Measurements from ENCODE around the gene TFEB. TPM values are rescaled to one million over a fixed set of nuclear protein-coding genes. Genes with fewer than 3 reads are reported as not detected.

The TFEB gene
- polyA plus RNA-seq, 1 donor (not counting 4 experiments of a cell fraction or from before 2014, with no cell fraction given) = 4.3 TPM

DNA sequence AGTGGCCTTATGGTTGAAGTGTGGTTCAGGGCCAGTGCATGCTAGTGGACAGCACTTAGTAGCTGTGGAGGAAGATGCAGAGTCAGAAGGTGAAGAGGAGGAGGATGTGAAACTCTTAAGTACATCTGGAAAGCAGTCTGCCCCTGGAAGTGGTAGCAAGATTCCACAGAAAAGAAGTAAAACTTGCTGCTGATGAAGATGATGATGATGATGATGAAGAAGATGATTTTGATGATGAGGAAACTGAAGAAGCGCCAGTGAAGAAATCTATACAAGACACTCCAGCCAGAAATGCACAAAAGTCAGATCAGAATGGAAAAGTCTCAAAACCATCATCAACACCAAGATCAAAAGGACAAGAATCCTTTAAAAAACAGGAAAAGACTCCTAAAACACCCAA lies 68.2 kb downstream of the TFEB start:
- Histone ChIP-seq H3K27me3 (ENCODE audit: control insufficient read depth, extremely low read depth, insufficient read depth, low read length) (peaks cover 33% of the 10 kb centered on the region), H3K27ac (ENCODE audit: control insufficient read depth, insufficient read depth, low read length) (no peak overlapping the region)

DNA sequence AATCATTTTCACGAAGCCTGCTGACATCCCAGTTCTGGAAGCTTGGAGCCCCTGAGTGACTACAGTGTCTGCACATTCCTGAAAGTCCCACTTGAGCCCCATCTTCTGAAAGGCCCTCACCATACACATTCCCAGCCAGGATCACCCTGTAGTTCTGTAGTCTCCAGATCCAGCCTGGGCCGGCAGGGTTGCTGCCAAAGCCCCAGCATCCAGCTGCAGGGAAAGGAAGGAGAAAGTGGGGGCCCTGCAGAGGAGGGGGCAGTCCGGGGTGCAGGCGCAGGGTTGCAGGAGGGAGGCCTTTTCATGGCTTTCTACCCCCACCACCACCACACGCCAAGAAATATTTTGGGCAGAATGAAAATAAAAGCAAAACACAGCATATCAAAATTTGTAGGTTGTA lies 71.1 kb downstream of the TFEB start:
- Histone ChIP-seq H3K36me3 (ENCODE audit: control insufficient read depth in 2 of 2, extremely low read depth in 1 of 2, insufficient read depth in 2 of 2, low read length in 2 of 2) (no peaks in the 10 kb centered on the region), H2AFZ (ENCODE audit: control insufficient read depth, low read length) (no peak overlapping the region), H3K9me1 (ENCODE audit: control insufficient read depth, extremely low read depth, insufficient read depth, low read length) (no peaks in the 10 kb centered on the region), H3K9me3 (ENCODE audit: control insufficient read depth, low read depth, low read length) (no peaks in the 10 kb centered on the region), H4K20me1 (ENCODE audit: control insufficient read depth, extremely low read depth, insufficient read depth, low read length) (no peaks in the 10 kb centered on the region), H3K4me2 (ENCODE audit: control insufficient read depth, extremely low read depth, insufficient read depth, low read depth, low read length) (no peak overlapping the region), H3K9ac (ENCODE audit: control insufficient read depth, extremely low read depth, insufficient read depth, low read length) (no peak overlapping the region), H3K4me1 (ENCODE audit: control insufficient read depth, extremely low read depth, insufficient read depth, low read length) (no peaks in the 10 kb centered on the region), H3K79me2 (ENCODE audit: control insufficient read depth, insufficient read depth, low read length) (no peaks in the 10 kb centered on the region), H3K27ac (ENCODE audit: control insufficient read depth, insufficient read depth, low read length) (no peak overlapping the region), H3K27me3 (ENCODE audit: control insufficient read depth, extremely low read depth, insufficient read depth, low read length) (peaks cover 40% of the 10 kb centered on the region), H3K4me3 (ENCODE audit: control insufficient read depth in 2 of 3, extremely low read depth in 1 of 3, insufficient read depth in 2 of 3, low read depth in 1 of 3, low read length in 3 of 3) (no peak overlapping the region)
- dilution Hi-C loops (cut with MboI; ENCODE audit: extremely low pct_ligation_motif_present, low sequenced_read_pairs) = no loop called here
- TF ChIP-seq EZH2 (IDR thresholded peaks at IDR 0.05; ENCODE audit: low read length) = no peak
- TF ChIP-seq, protein P1, sequence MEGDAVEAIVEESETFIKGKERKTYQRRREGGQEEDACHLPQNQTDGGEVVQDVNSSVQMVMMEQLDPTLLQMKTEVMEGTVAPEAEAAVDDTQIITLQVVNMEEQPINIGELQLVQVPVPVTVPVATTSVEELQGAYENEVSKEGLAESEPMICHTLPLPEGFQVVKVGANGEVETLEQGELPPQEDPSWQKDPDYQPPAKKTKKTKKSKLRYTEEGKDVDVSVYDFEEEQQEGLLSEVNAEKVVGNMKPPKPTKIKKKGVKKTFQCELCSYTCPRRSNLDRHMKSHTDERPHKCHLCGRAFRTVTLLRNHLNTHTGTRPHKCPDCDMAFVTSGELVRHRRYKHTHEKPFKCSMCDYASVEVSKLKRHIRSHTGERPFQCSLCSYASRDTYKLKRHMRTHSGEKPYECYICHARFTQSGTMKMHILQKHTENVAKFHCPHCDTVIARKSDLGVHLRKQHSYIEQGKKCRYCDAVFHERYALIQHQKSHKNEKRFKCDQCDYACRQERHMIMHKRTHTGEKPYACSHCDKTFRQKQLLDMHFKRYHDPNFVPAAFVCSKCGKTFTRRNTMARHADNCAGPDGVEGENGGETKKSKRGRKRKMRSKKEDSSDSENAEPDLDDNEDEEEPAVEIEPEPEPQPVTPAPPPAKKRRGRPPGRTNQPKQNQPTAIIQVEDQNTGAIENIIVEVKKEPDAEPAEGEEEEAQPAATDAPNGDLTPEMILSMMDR (optimal IDR thresholded peaks at IDR 0.05 in 1 of 3, IDR thresholded peaks at IDR 0.05 in 1 of 3, conservative IDR thresholded peaks at IDR 0.05 in 1 of 3; ENCODE audit: extremely low read depth in 1 of 3, insufficient read depth in 2 of 3, low read length in 3 of 3) = no peak
- DNase-seq (ENCODE audit: low read depth, low spot score) = no peak
- no peak for FAIRE-seq

More for the DNA sequence above, 68.2 kb downstream of the TFEB start:
- Histone ChIP-seq H2AFZ (ENCODE audit: control insufficient read depth, low read length) (no peak overlapping the region), H3K9me3 (ENCODE audit: control insufficient read depth, low read depth, low read length) (no peaks in the 10 kb centered on the region), H4K20me1 (ENCODE audit: control insufficient read depth, extremely low read depth, insufficient read depth, low read length) (no peaks in the 10 kb centered on the region), H3K4me1 (ENCODE audit: control insufficient read depth, extremely low read depth, insufficient read depth, low read length) (no peaks in the 10 kb centered on the region), H3K9me1 (ENCODE audit: control insufficient read depth, extremely low read depth, insufficient read depth, low read length) (no peaks in the 10 kb centered on the region), H3K79me2 (ENCODE audit: control insufficient read depth, insufficient read depth, low read length) (no peaks in the 10 kb centered on the region), H3K4me2 (ENCODE audit: control insufficient read depth, extremely low read depth, insufficient read depth, low read depth, low read length) (no peak overlapping the region), H3K9ac (ENCODE audit: control insufficient read depth, extremely low read depth, insufficient read depth, low read length) (no peak overlapping the region), H3K4me3 (ENCODE audit: control insufficient read depth in 2 of 3, extremely low read depth in 1 of 3, insufficient read depth in 2 of 3, low read depth in 1 of 3, low read length in 3 of 3) (no peak overlapping the region), H3K36me3 (ENCODE audit: control insufficient read depth in 2 of 2, extremely low read depth in 1 of 2, insufficient read depth in 2 of 2, low read length in 2 of 2) (no peaks in the 10 kb centered on the region)
- no peak for DNase-seq (ENCODE audit: low read depth, low spot score)
- FAIRE-seq = no peak
- dilution Hi-C loops (cut with MboI; ENCODE audit: extremely low pct_ligation_motif_present, low sequenced_read_pairs) = no loop called here
- no peak for TF ChIP-seq EZH2 (IDR thresholded peaks at IDR 0.05; ENCODE audit: low read length)
- TF ChIP-seq, protein P1 (optimal IDR thresholded peaks at IDR 0.05 in 1 of 3, IDR thresholded peaks at IDR 0.05 in 1 of 3, conservative IDR thresholded peaks at IDR 0.05 in 1 of 3; ENCODE audit: extremely low read depth in 1 of 3, insufficient read depth in 2 of 3, low read length in 3 of 3) = no peak
